HG03520 (cell line): Measurements from ENCODE around the gene C7orf57.
A peak's percentile ranks its signal among the peaks of the same experiment; 100 is the strongest.

Experiments used
- ATAC-seq: cut with Tn5 transposase; IDR thresholded peaks from one replicate; pipeline ENCODE4 v1.9.1; 2021; ENCODE audit warnings: mild to moderate bottlenecking, moderate library complexity; ENCODE audit not compliant: unreplicated experiment

Gene C7orf57

DNA sequence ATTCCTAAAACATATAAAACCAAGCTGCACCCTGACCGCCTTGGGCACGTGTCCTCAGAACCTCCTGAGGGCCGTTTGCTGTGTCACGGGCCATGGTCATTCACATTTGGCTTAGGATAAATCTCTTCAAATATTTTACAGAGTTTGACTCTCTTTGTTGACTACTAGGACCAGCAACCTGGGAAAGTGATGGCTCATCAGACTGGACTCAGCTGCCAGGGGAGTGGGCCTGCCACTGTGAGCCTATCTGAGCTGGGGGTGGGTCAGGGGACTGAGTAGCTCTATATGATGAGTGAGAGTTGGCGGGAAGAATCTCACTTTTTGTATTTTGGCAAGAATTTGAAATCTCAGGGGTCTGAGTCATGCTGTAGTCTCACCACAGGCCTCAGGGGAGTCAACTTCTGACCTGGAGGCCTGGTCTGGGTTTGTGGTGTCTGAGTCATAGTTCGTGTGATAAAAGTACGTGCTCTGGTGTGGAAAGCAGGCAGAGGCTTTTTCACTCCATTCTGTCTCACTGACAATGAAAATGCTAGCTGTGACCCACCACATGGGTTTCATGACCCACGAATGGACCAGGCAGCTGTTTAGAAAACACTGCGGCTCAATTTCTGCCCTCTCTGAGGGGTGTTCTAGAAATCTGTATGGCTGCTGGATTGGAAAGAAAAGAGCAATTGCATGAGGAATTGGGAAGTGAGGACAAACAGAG lies 49.5 kb downstream of the C7orf57 start:
- peak; percentile 63 for ATAC-seq

DNA sequence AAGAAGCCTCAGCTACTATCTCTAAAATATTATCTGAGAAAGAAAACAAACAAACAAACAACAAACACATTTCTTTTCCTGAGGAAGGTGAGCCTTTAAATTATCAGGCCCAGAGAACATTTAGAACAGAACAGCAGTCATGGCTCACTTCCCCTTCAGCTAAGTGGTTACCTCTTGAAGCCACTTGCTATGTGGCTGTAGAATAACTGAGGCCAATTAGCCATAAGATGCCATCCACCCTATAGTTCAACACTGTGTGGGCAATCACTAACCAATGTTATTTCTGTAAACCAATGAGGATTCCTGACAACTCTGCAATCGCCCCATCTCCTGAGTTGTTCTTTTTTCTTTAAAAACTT lies 50.1 kb downstream of the C7orf57 start:
- ATAC-seq = no peak

DNA sequence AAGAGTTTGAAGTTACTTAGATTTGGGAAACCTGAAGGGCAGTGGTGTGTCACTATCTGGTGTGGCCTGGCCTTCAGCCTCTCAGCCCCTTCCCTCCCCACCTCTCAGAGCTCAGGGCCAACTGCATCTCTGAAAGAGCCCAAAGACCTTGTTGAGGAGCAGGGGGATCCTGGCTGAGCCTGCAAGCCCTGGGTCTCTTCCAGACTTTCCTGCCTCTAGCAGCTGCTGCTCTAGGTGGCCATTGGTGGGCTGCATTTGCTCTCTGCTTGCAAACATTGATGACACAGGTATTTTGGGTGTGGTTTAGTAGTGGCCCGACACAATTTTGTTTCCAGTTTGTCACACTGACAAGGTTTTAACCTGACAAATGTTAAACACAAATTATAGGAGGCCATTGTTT lies 50.6 kb downstream of the C7orf57 start:
- no peak for ATAC-seq

DNA sequence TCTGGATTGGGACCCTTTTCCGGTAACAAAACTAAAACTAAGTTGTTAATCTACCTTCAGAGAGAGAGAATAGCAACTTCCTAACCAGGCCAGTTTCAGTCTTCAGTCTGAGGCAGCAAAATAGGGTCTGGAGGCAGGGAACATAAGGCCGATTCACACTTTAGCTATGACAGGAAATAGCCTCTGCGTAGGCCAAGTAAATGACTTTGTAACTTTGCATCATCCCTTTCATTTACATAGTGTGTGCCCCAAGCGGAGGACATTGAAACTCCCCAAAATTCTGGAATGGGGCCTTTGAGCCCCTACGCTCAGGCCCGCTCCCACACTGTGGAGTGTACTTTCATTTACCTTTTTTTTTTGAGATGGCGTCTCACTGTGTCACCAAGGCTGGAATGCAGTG lies 52.0 kb downstream of the C7orf57 start:
- peak; percentile 18 for ATAC-seq

DNA sequence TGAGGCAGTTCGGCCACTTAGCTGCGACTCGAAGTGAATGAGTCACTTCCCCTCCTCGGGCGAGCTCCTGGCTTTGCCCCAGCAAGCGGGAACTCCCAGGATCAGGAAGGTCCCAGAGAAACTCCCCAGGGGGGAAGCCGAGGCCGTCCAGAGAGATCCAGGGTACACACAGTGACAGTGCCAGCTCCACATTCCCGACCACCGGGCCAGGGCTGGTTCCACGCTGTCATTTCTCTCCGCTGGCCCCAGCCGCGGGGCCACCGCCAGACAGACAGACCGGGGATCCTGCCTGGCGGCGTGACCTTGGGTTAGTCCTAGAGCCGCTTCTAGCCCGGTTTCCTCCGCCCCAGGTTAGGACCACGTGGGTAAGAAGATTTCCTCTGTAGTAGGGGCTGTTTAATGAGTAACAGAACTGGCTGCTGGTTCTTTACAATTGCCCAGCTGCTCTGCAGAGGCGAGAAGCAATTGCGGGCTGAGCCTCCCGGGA lies 53.3 kb downstream of the C7orf57 start:
- peak; percentile 38 for ATAC-seq

DNA sequence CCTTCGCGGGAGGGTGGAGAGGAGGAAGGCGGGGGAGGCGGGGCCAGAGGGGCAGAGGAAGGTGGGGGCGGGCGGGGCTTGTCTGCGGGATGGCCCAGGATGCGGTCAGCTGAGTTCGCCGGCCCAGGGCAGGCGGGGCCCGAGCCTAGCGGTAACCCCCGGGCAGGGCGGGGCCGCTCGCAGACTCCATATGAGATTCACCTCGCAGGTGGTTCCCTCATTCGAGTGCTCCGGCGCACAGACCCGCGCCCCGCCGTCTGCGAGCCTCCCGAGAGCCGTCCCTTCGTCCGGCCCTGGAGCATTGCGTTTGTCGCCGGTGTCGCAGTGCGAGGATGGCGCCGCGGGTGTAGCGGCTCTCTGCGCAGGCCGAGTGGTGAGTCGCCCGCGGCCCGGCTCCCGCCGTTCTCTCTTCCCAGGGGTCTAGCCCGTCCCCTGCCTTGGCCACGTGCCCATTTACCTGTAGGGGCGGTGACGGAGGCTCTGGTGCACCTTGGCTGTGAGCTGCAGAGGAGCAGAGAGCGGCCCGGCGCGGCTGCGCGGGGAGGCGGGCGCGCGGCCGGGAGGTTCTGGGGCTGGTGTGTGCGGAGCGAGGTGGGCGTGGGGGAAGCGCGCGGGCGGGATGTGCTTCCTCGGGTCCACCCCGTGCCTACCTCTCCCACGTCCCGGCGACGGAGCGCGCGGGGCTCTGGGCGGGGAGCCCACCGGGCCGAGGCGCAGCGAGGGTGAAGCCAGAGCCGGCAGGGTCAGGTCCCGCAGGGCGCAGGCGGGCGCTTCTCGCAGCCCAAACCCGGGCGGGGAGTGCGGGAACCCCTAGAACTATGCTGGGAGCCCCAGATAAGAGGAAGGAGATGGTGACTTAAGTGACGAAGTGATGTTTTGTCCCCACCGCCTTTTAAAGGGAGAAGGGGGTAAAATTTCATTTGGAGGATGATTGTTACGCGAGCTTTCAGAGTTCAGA lies 54.0 kb downstream of the C7orf57 start, which contains the start of gene UPP1:
Gene UPP1 (plus strand): TSS at position 220 of the 958 bp plus-strand sequence. CDS start 5,519 bp downstream, outside the sequence.
- peak; percentile 42 for ATAC-seq

DNA sequence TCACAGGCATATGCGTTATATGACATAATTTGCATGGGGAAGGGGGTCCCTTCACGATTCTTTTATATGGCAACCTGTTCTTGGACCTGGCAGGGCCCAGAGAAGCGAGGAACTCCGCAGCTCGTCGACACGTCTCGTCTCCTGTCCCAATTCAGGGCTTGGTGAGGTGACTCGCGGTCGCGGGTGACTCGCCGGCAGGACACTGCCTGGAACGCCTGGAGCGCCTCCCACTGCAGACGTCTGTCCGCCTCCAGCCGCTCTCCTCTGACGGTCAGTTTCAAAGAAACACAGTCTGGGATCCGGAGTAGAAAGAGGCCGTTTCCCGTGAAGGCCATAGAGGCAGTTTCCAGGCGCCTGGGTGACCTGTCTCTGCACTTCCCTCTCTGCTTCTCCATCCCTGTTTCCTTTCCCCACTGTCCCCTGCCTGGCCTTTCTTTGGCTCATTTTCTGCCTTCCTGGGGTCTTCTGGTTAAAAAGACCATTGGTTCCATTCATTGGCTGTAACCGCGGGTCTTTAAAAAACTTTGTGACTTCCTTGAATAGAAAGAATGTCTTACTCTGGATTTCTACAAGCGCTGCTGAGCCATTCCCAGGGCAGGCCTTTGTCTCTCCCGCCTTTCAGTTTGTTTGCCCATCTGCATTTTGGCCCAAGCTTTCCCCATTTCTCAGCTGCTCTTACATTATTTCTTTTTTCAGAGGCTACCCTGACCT lies 54.9 kb downstream of the C7orf57 start:
- no peak for ATAC-seq

DNA sequence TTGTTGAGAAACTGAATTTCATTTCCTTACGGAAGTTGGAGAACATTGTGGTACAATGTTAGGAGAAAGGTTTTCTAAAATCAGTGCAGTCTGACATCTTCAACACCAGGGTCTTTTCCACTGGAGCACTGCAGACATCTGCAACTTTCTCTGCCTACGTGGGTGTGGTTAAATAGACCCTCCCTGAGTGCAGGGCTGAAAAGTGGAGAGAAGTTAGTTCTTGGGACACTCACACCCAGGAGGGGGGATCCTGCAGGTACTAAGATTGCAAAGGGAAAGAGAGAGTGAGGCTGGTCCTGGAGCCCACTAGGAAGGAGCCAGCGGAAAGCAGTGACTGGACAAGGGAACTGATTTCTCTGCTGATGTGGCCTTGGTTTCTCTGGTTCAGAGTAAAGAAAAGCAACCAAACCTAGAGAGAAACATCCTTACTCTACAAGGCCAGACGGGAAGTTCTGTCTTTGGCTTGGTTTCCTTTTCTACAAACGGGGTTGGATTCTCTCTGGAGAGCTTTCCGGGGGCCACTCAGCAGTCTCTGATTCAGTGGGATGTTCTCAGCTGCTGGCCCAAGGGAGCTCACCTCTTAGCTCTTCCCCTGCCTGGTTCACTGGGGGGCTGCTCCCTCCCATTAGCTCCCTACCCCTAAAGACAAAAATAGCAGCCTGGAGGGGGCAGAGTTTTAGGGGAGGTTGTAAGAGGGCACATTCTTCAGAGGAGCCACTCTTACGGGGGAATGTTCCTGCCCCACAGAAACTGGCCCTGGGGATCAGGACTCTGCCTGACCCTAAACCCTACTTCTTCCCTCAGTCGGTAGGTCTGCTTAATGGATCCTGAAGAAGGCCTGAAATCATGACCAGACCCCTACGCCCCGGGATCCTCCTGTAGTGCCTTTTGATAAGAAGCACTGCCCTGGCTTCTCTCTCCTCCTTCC lies 56.4 kb downstream of the C7orf57 start:
- no peak for ATAC-seq

DNA sequence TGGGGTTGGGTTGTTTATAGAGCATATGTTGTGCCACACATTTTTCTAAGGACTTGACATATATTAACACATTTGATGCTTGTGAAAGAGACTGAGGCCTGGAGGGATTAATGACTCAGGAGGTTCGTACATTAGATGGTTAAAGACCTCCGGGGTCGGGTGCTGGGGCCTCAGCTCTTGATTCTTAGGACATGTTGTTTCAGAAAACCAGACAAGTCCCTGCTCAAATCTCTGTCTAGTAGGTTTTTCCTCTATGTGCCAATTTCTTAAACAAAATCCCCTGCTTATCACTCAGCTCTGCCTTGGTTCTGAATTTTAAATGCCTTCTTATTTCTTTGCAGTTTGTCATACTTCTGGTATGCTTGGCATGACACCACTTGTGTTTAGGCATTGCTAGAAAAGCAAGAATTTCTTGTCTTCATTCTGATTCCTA lies 59.5 kb downstream of the C7orf57 start:
- ATAC-seq = no peak

DNA sequence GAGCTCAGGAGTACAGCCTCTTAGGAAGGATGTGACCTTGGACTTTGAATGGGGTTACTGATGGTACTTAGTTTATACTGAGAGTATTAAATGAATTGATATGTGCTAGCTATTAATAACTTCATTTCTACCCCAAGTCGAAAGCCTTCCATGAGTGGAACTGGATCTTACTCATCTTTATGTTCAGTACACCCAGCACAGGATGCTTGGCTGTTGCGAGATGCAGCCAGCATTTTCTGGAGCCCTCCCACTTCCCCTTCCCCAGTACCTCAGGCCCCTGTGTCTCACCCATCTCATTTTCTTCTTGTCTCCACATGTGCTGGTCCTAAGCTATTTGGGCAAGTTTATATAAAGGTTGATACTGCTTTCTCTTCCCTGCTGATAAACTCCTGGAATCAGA lies 60.9 kb downstream of the C7orf57 start:
- ATAC-seq = no peak

DNA sequence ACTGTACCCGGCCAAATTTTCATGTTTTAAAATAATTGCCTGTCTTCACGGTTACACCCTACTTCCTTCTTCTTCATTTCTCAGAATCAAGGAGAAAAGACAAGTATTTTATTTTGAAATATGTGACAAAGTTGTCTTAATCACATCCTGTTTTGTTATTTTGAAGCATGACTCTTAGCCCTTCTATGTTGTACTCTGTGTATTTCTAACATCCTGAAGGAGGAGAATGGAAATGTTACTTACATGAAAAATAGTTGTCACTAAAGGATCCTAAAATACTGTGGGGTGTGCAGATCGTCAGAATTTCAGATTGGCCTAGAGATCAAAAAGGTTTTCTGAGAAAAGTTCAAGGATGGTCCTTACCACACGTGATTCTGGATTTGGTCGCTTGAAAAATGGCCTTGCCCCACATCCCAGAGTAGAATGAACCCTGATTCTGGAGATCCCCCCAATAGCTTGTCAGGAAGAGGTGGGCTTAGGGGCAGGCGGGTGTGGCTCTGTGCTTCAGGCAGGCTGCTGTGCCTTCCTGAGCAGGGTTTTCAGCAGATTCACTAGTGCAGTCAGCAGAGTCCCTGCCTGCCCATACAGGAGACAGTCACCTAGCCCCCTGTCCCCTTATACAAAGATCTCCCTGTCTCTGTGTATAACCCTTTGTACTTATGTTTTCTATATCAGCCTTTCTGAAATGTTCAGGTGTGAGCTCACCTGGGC lies 62.3 kb downstream of the C7orf57 start:
- no peak for ATAC-seq

DNA sequence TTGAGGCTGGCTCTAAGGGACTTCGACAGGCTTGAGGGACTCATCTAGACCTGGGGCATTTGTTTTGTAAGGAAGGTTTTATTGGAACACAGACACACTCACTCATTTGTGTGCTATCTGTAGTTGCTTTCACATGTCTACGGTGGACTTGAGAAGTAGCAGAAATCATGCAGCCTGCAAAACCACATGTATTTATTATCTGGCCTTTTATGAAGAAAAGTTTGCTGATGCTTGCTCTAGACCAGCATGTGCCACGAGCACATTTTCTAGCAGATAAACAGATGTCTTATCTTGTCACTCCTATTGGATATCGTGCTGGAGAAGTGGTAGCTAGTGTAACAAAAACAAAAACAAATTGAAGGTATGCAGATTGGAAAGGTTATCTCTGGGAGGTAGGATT lies 63.5 kb downstream of the C7orf57 start:
- ATAC-seq = no peak

DNA sequence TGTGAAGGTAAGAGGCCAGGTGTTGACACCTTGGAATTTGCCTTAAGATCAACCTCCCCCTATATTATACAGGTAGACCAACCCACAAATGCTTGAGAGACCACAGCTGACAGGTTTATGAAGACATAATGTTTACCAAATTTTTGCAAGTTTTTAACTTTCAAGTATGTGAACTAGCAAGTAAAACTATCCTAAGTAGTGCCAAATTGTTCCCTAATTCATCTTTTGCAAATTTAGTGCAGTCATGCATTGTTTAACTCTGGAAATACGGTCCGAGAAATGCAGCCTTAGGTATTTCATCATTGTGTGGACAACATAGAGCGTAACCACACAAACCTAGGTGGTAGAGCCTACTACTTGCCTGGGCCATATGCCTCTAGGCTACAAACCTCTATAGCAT lies 64.4 kb downstream of the C7orf57 start:
- no peak for ATAC-seq

DNA sequence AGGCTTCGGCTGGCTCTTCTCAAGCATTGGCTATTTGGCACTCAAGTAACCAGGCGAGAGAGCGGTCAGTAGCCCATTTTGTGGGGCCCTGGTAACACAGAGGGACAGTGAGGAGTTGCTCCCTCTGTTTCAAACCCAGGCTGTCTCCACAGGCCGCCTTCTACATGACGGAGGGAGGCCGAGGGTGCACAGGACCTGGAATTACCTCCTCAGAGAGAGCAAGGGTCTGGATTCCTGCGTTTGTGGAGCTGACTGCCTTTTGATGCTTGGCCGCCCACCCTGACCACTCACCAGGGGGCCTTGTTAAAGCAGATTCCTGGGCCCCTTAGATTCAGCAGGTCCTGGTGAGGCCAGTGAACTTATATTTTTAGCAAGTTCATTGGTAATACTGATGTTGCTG lies 66.0 kb downstream of the C7orf57 start:
- no peak for ATAC-seq

DNA sequence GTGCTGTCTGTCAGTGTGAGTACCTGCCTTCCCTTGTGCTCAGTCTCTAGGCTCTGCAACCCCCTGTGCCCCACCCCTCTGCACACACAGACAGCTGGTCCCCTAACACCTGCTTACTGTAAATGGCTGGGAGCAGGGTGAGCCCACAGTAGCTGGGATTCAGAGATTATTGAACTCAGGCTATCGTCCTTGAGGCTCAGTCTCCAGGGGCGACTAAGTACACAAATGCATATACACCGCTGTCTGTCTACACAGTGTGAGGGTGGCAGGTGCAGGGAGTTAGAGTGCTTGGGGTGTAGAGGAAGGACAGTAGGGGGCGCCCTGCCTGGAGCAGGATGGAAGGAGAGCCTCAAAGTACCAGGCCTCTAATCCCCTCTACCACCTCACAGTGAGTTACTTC lies 66.6 kb downstream of the C7orf57 start:
- no peak for ATAC-seq

DNA sequence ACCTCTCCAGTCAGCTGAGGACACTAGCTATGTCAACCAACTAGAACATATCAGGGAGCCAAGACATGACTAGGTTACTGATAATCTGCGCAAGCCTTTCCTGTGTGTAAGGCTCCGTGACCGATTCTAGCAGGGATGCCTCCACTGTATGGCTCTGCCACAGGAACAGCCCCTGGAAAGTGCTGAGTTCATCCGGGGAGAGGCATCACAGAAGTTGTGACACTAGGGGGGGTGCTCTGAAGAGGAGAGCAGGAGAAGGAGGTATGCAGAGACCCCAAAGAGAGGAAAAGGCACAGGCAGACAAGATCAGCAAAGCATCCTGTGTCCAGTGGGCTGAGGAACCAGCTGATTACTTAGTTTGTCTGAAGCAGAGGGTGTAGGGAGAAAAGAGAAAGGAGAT lies 67.2 kb downstream of the C7orf57 start:
- ATAC-seq = no peak

DNA sequence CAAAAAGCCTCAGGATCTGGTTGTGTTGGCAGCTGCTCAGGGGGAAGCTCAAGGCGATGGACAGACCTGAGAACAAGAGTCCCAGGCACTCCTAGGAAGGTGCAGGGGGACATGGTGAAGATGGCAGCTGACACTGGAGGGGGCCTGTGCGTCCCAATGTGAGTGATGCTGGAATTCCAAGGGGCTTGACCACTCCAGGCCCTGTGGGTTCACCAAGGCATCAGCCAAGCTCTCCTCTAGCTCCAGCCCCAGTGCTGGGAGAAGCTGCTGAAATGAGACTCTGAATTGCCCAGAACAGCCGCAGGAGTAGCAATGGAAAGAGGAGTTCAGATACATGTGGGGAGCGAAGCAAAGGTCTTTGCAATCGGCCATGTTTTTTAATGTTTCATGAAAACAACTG lies 69.7 kb downstream of the C7orf57 start:
- ATAC-seq = no peak

DNA sequence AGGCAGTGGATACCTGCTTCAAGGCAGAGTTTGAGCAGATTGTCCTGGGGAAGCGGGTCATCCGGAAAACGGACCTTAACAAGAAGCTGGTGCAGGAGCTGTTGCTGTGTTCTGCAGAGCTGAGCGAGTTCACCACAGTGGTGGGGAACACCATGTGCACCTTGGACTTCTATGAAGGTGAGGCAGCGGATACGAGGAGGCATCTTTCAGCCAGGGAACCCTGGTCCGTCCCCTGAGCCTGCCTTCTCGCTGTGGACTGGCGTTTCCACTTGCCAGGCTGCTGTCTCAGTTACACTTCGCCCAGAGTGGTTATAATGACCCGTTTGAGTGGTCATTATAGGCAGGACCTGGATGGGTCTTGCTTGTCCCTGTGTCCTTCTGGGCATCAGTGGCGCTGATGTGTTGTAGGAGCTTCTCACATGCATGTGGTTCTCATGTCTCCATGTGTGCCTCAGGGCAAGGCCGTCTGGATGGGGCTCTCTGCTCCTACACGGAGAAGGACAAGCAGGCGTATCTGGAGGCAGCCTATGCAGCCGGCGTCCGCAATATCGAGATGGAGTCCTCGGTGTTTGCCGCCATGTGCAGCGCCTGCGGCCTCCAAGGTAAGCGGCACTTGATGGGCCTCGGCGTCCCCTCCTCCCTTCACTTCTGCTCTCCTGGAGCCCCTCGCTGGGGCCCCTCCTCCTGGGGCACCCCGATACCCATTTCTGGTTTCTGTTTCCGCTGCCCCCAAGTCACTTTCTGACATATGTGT lies 71.7 kb downstream of the C7orf57 start:
- no peak for ATAC-seq

DNA sequence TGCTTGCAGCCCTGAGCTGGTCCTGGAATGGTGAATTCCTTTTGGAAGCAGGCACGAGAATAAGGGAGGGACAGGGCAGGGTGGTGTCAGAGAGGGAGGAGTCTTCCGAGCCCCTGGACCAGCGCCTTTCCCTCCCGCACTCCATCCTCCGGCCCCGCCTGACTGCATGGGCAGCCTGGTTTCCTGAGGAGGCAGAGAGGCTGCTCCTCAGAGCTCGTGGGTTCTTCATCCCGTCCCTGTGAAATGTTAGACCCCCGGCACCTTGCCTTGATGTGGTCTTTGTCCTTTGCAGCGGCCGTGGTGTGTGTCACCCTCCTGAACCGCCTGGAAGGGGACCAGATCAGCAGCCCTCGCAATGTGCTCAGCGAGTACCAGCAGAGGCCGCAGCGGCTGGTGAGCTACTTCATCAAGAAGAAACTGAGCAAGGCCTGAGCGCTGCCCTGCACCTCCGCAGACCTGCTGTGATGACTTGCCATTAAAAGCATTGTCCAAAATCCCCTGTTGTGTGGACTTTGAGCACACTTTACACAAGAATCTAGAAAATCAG lies 72.7 kb downstream of the C7orf57 start:
- ATAC-seq = no peak
